HG03108 (cell line): ENCODE measurements around the gene WWP2.
A peak's percentile ranks its signal among the peaks of the same experiment; 100 is the strongest.
"Not testable (repeated sequence)": the region's sequence is repeated elsewhere in the genome, so short reads cannot be mapped to it uniquely, and the experiment has no call there.

Source experiments
- ATAC-seq: cut with Tn5 transposase; IDR thresholded peaks from one replicate; pipeline ENCODE4 v1.9.1; 2021; ENCODE audit warnings: moderate library complexity; ENCODE audit not compliant: unreplicated experiment

Gene WWP2

GRCh38 chr16:69791391-69791847 lies 29.3 kb downstream of the WWP2 start:
- ATAC-seq = not testable (repeated sequence)

DNA sequence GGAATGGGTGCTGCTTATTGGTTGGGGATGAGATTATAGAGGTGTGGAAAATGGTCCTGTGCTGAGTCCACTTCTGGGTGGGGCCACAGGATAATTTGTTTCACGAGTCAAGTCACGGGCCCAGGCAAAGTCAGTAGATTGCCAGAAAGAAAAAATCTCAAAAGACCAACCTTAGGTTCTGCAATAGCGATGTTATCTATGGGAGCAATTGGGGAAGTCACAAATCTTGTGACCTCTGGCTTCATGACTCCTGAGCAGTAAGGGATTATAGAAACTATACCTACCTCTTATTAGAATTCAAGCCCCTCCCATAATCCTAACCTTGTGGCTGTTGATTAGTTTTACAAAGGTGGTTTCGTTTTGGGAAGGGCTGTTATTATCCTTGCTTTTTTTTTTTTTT lies 31.4 kb downstream of the WWP2 start:
- ATAC-seq = no peak

GRCh38 chr16:69794486-69794885 lies 32.4 kb downstream of the WWP2 start:
- no peak for ATAC-seq

GRCh38 chr16:69796285-69797118 lies 34.4 kb downstream of the WWP2 start:
- no peak for ATAC-seq

- ATAC-seq = no peak
Observed at GRCh38 chr16:69798466-69798865, 36.3 kb downstream of the WWP2 start.

DNA sequence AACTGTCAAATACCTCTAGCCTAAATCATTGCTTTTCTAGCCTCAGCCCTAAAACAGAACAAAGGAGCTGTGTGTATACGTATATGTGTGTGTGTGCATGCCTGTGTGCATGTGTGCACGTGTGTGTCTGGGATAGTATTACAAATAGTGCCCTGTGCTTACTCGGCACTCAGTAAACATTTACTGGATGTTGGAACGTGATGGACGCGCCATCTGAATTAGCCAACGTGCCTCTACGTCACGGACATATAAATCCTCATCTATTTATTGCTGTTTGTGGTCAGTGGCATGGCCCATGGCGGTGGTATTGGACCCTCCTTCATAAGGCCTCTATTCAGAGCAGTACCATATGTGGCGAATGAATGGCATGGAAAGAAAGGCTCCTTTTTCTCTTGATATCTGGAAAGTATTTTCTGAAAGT lies 37.5 kb downstream of the WWP2 start:
- no peak for ATAC-seq

DNA sequence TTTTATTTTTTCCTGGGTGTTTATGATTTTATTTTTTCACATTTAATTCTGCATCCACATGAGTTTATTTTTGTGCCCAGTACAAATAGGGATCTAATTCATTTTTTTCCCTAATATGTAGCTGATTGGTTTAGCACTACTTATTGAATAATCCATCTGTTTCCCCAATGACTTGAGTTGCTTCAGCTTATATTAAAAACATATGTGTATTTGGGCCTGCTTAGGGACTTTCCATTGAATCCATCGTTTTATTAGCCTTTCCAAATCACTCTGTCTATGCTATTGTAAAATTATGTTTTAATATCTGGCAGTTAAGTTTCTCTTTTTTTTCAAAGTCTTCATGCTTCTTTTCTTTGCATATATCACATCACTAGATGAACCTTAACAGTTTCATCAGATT lies 42.2 kb downstream of the WWP2 start:
- ATAC-seq = no peak

GRCh38 chr16:69806776-69807175 lies 44.6 kb downstream of the WWP2 start:
- not testable (repeated sequence) for ATAC-seq

GRCh38 chr16:69812688-69813014 lies 50.5 kb downstream of the WWP2 start:
- ATAC-seq = no peak

DNA sequence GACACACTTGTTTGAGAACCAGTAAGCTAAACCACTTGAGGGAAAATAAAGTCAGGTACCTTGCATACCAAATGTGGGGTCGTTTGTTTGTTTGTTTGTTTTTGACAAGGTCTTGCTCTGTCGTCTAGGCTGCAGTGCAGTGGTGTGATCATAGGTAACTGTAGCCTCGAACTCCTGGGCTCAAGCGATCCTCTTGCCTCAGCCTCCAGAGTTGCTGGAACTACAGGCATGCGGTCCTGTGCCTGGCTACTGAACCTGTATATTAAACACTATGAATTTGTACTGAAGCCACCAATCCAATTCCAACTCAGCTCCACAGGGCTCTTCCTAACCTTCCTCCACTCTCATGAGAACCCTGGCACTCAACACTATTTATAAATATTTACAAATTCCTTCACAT lies 51.9 kb downstream of the WWP2 start:
- no peak for ATAC-seq

DNA sequence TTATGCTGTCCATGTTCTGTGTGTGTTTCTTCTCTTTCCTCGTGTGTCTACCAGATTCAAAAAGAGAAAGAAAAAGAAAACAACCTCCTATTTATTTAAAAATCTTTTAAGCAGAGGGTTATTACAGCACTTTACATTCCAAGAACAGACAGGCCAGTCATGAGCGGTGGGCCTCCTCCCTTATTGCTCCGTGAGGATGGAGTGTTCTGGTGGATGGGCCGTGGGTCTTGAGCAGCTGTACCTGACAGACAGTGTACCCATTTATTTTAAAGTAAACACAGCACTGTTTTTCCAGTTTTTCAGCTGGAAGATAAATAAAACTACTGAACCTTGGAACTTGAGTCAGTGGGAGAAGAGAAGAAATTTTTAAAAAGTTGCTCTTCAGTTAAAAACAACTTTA lies 52.4 kb downstream of the WWP2 start:
- no peak for ATAC-seq

- not testable (repeated sequence) for ATAC-seq
Observed at GRCh38 chr16:69815216-69815883, 53.2 kb downstream of the WWP2 start.

- no peak for ATAC-seq
Observed at GRCh38 chr16:69816996-69817395, 54.9 kb downstream of the WWP2 start.

- no peak for ATAC-seq
Observed at GRCh38 chr16:69818891-69819545, 56.9 kb downstream of the WWP2 start.

DNA sequence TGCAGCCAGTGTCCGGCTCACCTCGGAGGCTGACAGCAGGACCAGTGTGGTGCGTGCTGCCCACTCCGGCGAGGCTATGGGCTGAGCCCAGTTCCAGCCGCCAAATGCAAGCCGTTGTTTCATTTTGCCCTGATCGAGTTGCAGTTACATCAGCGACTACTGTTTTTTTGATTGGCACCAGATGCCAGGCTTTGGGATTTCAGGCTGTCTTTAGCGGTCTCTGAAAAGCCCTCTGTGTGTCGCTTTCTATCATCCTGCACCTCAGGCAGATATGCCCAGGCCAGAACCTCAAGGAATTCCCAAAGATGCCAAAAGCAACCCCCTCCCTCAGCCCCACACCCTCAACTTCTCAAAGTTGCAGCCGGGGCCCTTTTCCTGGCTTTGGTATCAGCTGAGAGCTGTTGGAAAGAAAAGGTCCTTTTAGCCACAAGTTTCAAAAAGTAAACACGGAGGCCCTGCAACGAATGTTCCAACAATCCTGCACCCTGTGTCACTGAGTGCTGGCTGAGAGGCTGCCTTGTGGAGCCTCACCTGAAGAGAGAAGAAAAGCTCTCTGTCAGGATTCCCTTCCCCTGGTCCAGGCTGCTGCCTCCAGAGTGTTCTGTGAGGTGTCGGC lies 58.9 kb downstream of the WWP2 start:
- ATAC-seq = no peak

GRCh38 chr16:69821844-69822173 lies 59.7 kb downstream of the WWP2 start:
- ATAC-seq = no peak

GRCh38 chr16:69822174-69822935 lies 60.2 kb downstream of the WWP2 start:
- no peak for ATAC-seq

- peak; percentile 89 for ATAC-seq
Observed at GRCh38 chr16:69823831-69824563, 61.9 kb downstream of the WWP2 start.

GRCh38 chr16:69824564-69825142 lies 62.5 kb downstream of the WWP2 start:
- not testable (repeated sequence) for ATAC-seq

GRCh38 chr16:69827524-69827923 lies 65.4 kb downstream of the WWP2 start:
- no peak for ATAC-seq
